HEK293 (cell line): ENCODE results near the gene SLC25A11.
A peak's percentile ranks its signal among the peaks of the same experiment; 100 is the strongest.

Experiments
- BCL11B ChIP-seq: fragments of 450-650 bp; formaldehyde crosslinking; IDR thresholded peaks from 2 replicates; pipeline ENCODE4 v1.5.1; 2016; ENCODE audit warnings: low read depth, missing biosample characterization, missing genetic modification characterization
- GLI4 ChIP-seq: fragments of 450-650 bp; formaldehyde crosslinking; IDR thresholded peaks from 2 replicates; pipeline ENCODE4 v1.5.1; 2016; ENCODE audit warnings: missing biosample characterization, missing genetic modification characterization
- KLF9 ChIP-seq: fragments of 450-650 bp; formaldehyde crosslinking; IDR thresholded peaks from 2 replicates; pipeline ENCODE4 v1.5.1; 2016; ENCODE audit warnings: missing biosample characterization, missing genetic modification characterization, low read depth
- PRDM10 ChIP-seq: fragments of 450-650 bp; formaldehyde crosslinking; IDR thresholded peaks from 2 replicates; pipeline ENCODE4 v1.5.1; 2016; ENCODE audit warnings: missing biosample characterization, missing genetic modification characterization
- SALL2 ChIP-seq: fragments of 450-650 bp; formaldehyde crosslinking; IDR thresholded peaks from 2 replicates; pipeline ENCODE4 v1.5.0; 2017; ENCODE audit warnings: missing biosample characterization, mild to moderate bottlenecking, missing genetic modification characterization, borderline replicate concordance
- SCRT2 ChIP-seq: fragments of 450-650 bp; formaldehyde crosslinking; IDR thresholded peaks from 2 replicates; pipeline ENCODE4 v1.5.1; 2016; ENCODE audit warnings: missing biosample characterization, missing genetic modification characterization
- YY1 ChIP-seq: fragments of 450-650 bp; formaldehyde crosslinking; IDR thresholded peaks from 2 replicates; pipeline ENCODE4 v1.5.1; 2018; ENCODE audit warnings: missing biosample characterization, missing genetic modification characterization
- YY2 ChIP-seq: fragments of 450-650 bp; formaldehyde crosslinking; IDR thresholded peaks from 2 replicates; pipeline ENCODE4 v1.5.1; 2016; ENCODE audit warnings: missing biosample characterization, missing genetic modification characterization
- ZBTB26 ChIP-seq: fragments of 450-650 bp; formaldehyde crosslinking; optimal IDR thresholded peaks from 2 replicates; pipeline ENCODE3; 2016; ENCODE audit warnings: missing biosample characterization, mild to moderate bottlenecking, missing genetic modification characterization
- ZNF175 ChIP-seq: fragments of 450-650 bp; formaldehyde crosslinking; IDR thresholded peaks from 2 replicates; pipeline ENCODE4 v1.5.1; 2016; ENCODE audit warnings: missing biosample characterization, missing genetic modification characterization
- ZNF248 ChIP-seq: fragments of 450-650 bp; formaldehyde crosslinking; IDR thresholded peaks from 2 replicates; pipeline ENCODE4 v1.5.1; 2017; ENCODE audit warnings: missing biosample characterization, missing genetic modification characterization
- ZNF341 ChIP-seq: fragments of 450-650 bp; formaldehyde crosslinking; IDR thresholded peaks from 2 replicates; pipeline ENCODE4; 2016; ENCODE audit warnings: low read depth, missing biosample characterization, missing genetic modification characterization
- ZNF37A ChIP-seq: fragments of 450-650 bp; IDR thresholded peaks from 2 replicates; pipeline ENCODE4 v1.5.1; 2018; ENCODE audit warnings: missing biosample characterization, missing genetic modification characterization
- ZNF404 ChIP-seq: fragments of 450-650 bp; formaldehyde crosslinking; IDR thresholded peaks from 2 replicates; pipeline ENCODE4 v1.5.1; 2017; ENCODE audit warnings: missing biosample characterization, missing genetic modification characterization
- ZNF433 ChIP-seq: fragments of 450-650 bp; formaldehyde crosslinking; IDR thresholded peaks from 2 replicates; pipeline ENCODE4 v1.5.1; 2016; ENCODE audit warnings: missing biosample characterization, missing genetic modification characterization, low read depth
- ZNF488 ChIP-seq: fragments of 450-650 bp; formaldehyde crosslinking; IDR thresholded peaks from 2 replicates; pipeline ENCODE4 v1.5.1; 2016; ENCODE audit warnings: missing biosample characterization, missing genetic modification characterization
- ZNF571 ChIP-seq: fragments of 450-650 bp; formaldehyde crosslinking; IDR thresholded peaks from 2 replicates; pipeline ENCODE4 v1.5.0; 2017; ENCODE audit warnings: missing biosample characterization, missing genetic modification characterization
- ZNF660 ChIP-seq: fragments of 450-650 bp; IDR thresholded peaks from 2 replicates; pipeline ENCODE4 v1.5.1; 2018; ENCODE audit warnings: missing biosample characterization, mild to moderate bottlenecking, missing genetic modification characterization
- ZNF747 ChIP-seq: fragments of 450-650 bp; formaldehyde crosslinking; IDR thresholded peaks from 2 replicates; pipeline ENCODE4 v1.5.1; 2016; ENCODE audit warnings: missing biosample characterization, missing genetic modification characterization
- ZNF768 ChIP-seq: fragments of 450-650 bp; formaldehyde crosslinking; IDR thresholded peaks from 2 replicates; pipeline ENCODE4 v1.5.1; 2018; ENCODE audit warnings: missing biosample characterization, mild to moderate bottlenecking, missing genetic modification characterization
- ZSCAN16 ChIP-seq: fragments of 450-650 bp; formaldehyde crosslinking; IDR thresholded peaks from 2 replicates; pipeline ENCODE4 v1.5.1; 2016; ENCODE audit warnings: missing biosample characterization, missing genetic modification characterization
- ZSCAN5A ChIP-seq: fragments of 450-650 bp; formaldehyde crosslinking; IDR thresholded peaks from 2 replicates; pipeline ENCODE4 v1.5.1; 2016; ENCODE audit warnings: missing biosample characterization, missing genetic modification characterization
- TF ChIP-seq, protein P1 (sequence below): fragments of 450-650 bp; formaldehyde crosslinking; IDR thresholded peaks from 2 replicates; pipeline ENCODE4 v1.5.1; 2016; ENCODE audit warnings: missing biosample characterization, missing genetic modification characterization
- TF ChIP-seq, protein P2 (sequence below): fragments of 450-650 bp; formaldehyde crosslinking; IDR thresholded peaks from 2 replicates; pipeline ENCODE4 v1.5.1; 2016; ENCODE audit warnings: missing biosample characterization, missing genetic modification characterization, borderline replicate concordance

SLC25A11 gene

DNA sequence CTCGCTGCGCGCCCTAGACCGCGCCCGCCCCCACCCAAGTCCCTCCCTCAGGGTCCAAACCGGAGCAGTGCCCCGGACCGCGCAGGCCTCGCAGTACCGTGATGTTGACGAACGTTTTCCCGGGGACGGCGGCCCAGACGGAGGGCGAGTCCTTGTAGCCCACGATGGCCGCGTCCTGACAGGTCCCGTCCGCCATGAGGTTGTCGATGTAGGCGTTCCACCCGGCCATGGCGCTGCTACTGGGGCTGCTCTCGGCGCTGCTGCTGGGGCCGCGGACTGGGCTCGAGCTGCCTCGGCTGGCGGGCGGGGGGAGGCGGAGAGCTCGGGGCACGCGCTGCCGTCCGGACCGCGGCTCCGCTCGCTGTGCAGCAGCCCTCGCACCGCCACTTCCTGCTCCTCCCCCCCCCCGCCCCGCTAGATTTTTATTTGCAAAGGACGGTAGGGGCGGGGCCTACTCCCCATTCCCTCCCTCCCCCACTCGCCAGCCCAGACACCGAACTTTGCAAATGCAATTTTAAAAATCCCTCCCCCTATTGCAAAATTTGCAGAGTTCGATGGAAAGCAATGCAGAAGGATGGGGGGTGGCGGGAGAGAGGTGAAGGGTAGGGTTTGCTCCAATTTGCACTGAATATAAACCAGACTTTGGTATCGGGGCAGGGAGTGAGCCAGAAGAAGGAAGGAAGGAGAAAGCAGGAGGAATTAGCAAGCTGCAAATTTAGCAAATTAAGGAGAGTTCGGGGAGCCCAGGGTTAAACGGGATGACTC, 8.5 kb upstream of the SLC25A11 start, which contains the start of gene PFN1 (continued):
- TF ChIP-seq, protein P1, sequence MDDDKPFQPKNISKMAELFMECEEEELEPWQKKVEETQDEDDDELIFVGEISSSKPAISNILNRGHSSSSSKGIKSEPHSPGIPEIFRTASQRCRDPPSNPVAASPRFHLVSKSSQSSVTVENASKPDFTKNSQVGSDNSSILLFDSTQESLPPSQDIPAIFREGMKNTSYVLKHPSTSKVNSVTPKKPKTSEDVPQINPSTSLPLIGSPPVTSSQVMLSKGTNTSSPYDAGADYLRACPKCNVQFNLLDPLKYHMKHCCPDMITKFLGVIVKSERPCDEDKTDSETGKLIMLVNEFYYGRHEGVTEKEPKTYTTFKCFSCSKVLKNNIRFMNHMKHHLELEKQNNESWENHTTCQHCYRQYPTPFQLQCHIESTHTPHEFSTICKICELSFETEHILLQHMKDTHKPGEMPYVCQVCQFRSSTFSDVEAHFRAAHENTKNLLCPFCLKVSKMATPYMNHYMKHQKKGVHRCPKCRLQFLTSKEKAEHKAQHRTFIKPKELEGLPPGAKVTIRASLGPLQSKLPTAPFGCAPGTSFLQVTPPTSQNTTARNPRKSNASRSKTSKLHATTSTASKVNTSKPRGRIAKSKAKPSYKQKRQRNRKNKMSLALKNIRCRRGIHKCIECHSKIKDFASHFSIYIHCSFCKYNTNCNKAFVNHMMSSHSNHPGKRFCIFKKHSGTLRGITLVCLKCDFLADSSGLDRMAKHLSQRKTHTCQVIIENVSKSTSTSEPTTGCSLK (tag by site-specific recombination), result no peak
- TF ChIP-seq, protein P2, sequence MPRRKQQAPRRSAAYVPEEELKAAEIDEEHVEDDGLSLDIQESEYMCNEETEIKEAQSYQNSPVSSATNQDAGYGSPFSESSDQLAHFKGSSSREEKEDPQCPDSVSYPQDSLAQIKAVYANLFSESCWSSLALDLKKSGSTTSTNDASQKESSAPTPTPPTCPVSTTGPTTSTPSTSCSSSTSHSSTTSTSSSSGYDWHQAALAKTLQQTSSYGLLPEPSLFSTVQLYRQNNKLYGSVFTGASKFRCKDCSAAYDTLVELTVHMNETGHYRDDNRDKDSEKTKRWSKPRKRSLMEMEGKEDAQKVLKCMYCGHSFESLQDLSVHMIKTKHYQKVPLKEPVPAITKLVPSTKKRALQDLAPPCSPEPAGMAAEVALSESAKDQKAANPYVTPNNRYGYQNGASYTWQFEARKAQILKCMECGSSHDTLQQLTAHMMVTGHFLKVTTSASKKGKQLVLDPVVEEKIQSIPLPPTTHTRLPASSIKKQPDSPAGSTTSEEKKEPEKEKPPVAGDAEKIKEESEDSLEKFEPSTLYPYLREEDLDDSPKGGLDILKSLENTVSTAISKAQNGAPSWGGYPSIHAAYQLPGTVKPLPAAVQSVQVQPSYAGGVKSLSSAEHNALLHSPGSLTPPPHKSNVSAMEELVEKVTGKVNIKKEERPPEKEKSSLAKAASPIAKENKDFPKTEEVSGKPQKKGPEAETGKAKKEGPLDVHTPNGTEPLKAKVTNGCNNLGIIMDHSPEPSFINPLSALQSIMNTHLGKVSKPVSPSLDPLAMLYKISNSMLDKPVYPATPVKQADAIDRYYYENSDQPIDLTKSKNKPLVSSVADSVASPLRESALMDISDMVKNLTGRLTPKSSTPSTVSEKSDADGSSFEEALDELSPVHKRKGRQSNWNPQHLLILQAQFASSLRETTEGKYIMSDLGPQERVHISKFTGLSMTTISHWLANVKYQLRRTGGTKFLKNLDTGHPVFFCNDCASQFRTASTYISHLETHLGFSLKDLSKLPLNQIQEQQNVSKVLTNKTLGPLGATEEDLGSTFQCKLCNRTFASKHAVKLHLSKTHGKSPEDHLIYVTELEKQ (tag by site-specific recombination), result 0 out of 2 replicates have a peak, but pooled peaks have one; percentile 8
- TF ChIP-seq ZSCAN16 (tag by site-specific recombination), result 0 out of 2 replicates have a peak, but pooled peaks have one; percentile 12
- no peak for TF ChIP-seq KLF9 (tag by site-specific recombination)
- peak; percentile 89 for TF ChIP-seq YY2 (tag by site-specific recombination)
- no peak for TF ChIP-seq ZNF660 (tag by site-specific recombination)
- no peak for TF ChIP-seq ZNF488
- TF ChIP-seq ZNF768 (tag by site-specific recombination), result no peak
- TF ChIP-seq PRDM10 (tag by site-specific recombination), result peak; percentile 100
- TF ChIP-seq SALL2 (tag by site-specific recombination), result no peak
- no peak for TF ChIP-seq SCRT2 (tag by site-specific recombination)
- TF ChIP-seq YY1 (tag by site-specific recombination), result peak; percentile 89
- no peak for TF ChIP-seq ZNF37A (tag by site-specific recombination)
- peak; percentile 95 for TF ChIP-seq ZBTB26 (tag by site-specific recombination)
- 0 out of 2 replicates have a peak, but pooled peaks have one; percentile 5 for TF ChIP-seq ZNF433
- 0 out of 2 replicates have a peak, but pooled peaks have one; percentile 37 for TF ChIP-seq GLI4 (tag by site-specific recombination)
- TF ChIP-seq ZNF404 (tag by site-specific recombination), result no peak
- TF ChIP-seq ZNF248 (tag by site-specific recombination), result no peak
- TF ChIP-seq ZNF747, result no peak
- peak; percentile 71; the same call in 1 of the 2 replicates for TF ChIP-seq ZSCAN5A (tag by site-specific recombination)
- no peak for TF ChIP-seq ZNF571 (tag by site-specific recombination)
- TF ChIP-seq ZNF175, result no peak
- peak; percentile 84 for TF ChIP-seq ZNF341
- TF ChIP-seq BCL11B (tag by site-specific recombination), result peak; percentile 48
